ENCODE results near the gene CDH4.

Gene CDH4

GRCh38 chr20:61500791-61501321, 248.8 kb downstream of the CDH4 start:
- DNase-seq (ENCODE audit: low read depth, low spot score), result no peak
- H3K27ac ChIP-seq, result no peak overlapping the region

DNA sequence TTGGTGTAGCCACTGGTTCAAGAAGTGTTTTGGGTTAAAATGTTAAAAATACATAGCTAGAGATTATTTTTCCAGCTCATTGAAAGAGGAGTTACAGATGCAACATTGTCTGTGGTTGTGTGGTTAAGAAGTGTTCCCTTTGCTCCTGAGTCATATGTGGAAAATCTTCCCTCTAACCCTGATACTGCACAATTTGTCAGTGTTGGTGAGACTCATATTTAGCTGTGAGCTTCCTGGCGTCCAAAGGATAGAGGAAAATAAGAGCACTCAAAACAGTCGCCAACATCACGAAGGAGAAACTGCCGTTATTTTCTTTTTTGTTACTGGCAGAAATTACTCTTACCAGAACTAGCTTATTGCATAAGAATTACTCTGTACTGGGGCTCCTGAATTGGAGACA, 250.4 kb downstream of the CDH4 start:
- no peak for DNase-seq (ENCODE audit: low read depth, low spot score)
- H3K27ac ChIP-seq, result no peak overlapping the region

GRCh38 chr20:61503106-61503505, 251.0 kb downstream of the CDH4 start:
- DNase-seq (ENCODE audit: low read depth, low spot score), result no peak
- no peak overlapping the region for H3K27ac ChIP-seq

DNA sequence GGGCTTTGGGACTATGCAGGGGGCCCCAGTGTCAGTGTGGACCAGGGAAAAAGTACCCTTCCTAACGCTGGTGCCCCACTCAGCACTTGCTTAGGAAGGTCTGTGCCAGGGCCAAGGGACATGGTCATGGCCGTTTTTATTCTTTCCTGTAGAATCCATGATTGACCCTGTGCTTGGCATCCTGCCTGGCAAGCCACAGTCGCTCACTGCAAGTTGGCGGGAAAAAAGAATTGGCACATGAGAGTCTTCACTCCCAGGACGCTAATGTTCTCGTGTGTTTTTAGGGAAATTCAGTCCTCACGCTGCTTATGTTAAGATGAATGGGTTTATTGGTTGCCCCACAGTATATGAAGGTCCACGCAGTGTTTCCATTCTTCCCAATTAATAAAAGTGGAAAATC, 253.4 kb downstream of the CDH4 start:
- no peak overlapping the region for H3K27ac ChIP-seq
- no peak for DNase-seq (ENCODE audit: low read depth, low spot score)

DNA sequence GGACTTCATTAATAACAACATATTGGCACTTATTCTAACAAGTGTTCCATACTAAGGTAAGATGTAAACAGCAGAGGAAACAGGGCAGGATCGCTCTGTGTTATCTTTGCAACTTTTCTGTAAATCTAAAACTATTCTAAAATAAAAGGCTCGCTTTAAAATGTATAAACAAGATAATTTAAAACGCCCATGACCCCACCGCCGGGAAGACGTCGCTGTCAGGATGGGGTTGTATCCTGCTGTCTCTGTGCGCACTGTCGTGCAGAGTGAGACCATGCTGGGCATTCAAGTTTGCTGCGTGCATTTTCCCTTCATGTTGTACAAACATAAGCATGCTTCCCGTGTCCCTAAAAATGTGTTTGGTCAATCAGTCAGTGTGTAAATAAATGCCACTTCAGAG, 255.7 kb downstream of the CDH4 start:
- DNase-seq (ENCODE audit: low read depth, low spot score), result no peak
- no peak overlapping the region for H3K27ac ChIP-seq

DNA sequence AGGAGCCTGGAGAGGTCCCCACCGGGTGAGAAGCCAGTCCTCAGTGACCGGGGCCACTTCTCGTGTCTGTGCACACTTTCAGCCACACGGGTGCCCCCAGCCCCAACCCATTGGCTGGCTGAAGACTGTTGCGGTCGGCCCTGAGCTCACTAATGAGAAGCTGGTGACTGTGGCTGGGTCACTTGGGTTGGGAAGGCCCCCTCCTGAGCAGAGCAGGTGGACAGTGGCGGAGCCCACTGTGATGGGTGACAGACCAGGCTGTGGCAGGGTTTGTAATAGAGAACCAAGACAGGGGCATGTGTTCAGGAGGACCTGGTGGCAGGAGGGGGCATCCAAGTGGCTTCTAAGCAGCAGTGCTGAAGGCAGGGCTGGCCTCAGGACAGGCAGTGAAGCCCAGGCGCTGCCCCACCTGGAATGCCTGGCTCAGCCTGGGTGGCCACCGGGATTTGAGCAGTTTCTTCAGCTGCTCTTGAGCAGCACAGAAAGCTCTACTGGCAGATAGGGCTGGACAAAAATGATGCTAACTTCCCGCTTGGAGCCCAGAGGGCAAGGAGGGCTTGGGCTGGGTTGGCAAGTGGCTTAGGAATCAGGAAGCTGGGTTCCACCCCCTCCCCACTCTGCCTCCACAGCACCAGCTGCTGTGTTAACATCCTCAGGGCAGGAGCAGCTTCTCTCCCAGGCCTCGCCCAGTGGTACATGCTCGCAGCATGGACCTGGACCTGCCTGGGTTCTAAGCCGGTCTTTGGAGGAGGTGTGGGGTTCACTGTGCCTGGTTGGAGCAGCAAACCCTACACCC, 256.4 kb downstream of the CDH4 start:
- no peak for DNase-seq (ENCODE audit: low read depth, low spot score)

GRCh38 chr20:61510778-61511330, 258.8 kb downstream of the CDH4 start:
- DNase-seq (ENCODE audit: low read depth, low spot score), result no peak
- H3K27ac ChIP-seq, result no peak overlapping the region

More for the DNA sequence above, 256.4 kb downstream of the CDH4 start:
- no peak overlapping the region for H3K27ac ChIP-seq

DNA sequence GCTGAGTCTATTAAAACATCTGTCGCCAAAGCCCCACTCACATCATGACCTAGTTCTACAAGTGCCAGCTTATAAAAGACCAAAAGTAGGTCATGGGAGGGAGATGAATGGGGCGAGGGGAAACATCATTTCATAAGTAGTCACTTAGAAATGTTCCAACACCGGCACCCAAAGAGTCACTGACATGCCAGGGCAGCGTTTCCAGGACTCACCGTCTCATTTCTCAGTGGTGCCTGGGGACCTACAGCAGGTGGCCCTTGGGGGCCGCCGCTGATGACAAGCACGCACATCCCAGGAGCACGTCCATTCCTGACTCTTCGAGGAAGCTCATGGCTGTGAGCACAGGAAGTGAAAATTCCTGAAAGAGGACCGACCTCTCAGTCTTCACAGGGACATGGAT, 260.4 kb downstream of the CDH4 start:
- no peak for DNase-seq (ENCODE audit: low read depth, low spot score)
- no peak overlapping the region for H3K27ac ChIP-seq

DNA sequence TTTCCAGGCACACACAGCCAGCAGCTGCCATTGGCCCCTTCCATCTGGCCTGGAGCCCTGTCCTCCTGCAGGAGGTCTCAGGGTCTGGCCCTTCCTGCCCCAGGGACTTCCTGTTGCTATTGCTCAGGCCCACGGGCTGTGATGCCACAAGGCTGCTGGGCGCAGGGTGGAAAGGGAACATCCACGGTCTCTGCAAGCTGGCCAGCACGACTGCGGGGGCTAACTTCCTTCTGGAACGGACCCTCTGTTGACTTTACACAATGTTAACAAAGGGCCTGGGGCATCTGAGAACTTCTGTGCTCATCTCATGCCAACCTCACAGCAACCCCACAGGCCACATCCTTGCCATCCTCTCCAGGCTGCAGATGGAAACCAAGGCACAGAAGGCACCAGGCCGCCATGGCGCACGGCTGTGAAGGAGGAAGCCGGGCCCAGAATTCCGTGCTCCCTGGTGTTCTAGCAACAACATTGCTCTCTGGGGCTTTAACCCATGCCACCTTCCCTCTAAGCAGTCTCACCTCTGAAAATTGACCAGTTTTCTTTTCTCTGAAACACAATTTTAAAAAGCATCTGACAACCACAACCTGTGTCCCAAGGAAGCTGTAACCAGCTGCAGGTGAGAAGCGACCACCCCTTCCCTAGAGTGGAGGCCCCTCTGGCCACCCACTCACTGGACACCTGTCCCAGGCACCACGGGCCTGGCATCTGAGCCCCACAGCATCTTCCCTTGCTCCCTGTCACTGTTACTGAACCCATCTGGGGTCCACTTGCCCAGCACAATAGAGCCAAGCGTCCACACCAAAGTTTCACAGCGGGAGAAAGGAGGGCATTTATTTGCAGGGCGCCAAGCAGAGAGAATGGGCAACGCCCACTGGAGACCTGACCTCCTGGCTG, 261.3 kb downstream of the CDH4 start:
- DNase-seq (ENCODE audit: low read depth, low spot score), result no peak
- H3K27ac ChIP-seq, result no peak overlapping the region

DNA sequence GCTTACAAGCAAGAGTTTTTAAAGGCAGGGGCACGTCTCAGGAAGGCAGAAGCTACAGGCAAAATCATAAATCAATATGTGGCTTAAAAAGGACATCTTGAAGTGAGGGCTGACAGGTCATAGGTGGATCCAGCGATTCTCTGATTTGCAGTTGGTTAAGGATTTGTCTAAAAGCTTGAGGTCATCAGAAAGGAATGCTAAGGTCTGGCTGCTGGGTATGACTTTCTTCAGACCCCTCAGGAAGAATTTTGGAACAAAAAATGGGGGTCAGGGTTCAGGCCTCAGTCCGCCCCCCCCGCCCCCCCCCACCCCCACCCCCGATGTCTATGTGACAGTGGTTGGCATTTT, 261.9 kb downstream of the CDH4 start:
- DNase-seq (ENCODE audit: low read depth, low spot score), result no peak
- no peak overlapping the region for H3K27ac ChIP-seq

DNA sequence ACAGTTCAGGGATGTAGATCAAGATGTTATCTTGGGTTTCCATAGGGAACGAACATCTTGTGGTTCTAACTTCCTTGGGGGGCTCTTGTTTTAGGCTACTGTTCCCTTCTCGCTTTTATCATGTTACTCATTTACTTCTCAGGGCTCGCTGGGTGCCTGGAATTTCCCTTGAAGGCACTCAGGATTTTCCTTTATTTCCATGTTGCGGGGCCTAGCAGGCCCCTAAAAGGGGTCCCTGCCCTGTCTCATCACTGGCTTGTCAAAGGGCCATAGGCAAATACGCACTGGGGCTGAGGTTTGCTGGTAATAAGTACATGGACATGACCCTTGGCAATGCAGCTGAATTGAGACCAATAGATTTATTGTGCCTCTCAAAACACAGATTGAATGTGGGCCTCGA, 262.3 kb downstream of the CDH4 start:
- H3K27ac ChIP-seq, result no peak overlapping the region
- no peak for DNase-seq (ENCODE audit: low read depth, low spot score)

DNA sequence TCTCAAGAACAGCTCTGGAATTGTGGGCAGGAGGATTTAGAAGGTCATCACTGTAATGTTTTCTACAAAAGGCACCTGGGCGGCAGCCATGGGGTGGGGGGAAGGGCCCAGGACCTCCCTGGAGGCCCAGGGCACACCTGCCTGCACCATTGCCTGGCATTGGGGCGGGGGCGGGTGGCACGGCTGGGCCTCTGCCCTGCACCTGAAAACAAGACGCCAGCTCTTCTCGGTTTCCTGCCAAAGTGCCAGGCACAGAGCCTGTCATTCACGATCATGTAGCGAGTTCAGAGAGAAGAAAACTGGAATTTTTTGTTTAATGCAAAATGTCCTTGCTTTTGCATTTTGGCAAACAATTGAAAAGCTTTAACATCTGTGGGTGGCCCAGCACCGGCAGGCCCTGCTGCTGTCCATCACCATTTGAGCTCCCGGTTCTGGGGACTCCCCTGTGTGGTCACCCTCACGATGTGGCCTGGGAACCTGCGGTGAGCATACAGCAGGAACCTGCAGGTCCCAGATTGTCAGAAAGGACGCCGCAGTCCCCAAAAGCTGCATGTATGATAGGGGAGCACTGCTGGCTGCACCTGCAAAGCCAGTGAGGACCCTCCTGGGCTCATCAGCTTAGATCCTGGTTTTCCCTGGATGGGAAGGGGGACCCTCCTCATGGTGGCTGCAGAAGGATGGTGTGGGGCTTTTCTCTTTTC, 262.9 kb downstream of the CDH4 start:
- no peak for DNase-seq (ENCODE audit: low read depth, low spot score)
- H3K27ac ChIP-seq, result no peak overlapping the region

- no peak overlapping the region for H3K27ac ChIP-seq
- DNase-seq (ENCODE audit: low read depth, low spot score), result no peak
Measured at GRCh38 chr20:61515922-61516321, 263.9 kb downstream of the CDH4 start.

DNA sequence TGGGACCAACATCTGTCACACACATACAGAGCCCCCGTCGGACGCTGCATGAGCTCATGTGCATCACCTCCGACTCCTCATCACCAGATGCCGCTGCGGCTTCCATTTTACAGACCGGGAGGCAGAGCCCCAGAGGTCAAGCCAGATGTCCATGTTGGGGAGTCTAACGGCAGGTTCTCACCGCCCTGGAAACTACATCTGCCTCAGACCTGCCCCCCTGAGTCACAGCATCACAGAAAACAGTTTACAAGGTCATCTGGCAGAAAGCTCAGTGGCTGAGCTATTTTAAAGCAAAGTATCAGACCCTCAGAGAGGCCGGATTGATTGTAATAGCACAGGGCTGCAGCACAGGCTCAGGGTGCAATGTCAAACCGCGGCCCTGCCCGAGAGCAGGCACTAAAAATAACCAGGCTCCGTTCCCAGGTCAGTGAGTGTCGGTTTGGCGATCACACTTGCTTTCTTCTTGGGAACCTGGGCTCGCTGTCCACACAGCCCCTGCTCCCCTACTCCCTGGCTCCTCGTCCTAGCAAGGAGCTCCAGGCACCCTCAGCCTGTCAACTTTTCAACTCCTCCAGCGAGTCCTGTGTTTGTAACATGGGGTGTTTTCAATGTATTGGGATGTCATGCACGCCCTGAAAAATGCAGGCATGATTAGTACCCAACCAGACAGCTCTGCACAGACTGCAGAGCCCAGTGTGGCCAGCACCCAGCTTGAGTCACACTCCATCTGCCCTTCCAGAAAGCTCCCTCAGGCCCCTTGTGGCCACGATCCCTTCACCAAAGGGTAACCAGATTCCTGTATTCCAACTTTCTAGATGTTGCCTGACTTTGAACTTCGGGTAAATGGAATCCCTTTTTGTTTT, 264.5 kb downstream of the CDH4 start:
- H3K27ac ChIP-seq, result no peak overlapping the region
- DNase-seq (ENCODE audit: low read depth, low spot score), result no peak

DNA sequence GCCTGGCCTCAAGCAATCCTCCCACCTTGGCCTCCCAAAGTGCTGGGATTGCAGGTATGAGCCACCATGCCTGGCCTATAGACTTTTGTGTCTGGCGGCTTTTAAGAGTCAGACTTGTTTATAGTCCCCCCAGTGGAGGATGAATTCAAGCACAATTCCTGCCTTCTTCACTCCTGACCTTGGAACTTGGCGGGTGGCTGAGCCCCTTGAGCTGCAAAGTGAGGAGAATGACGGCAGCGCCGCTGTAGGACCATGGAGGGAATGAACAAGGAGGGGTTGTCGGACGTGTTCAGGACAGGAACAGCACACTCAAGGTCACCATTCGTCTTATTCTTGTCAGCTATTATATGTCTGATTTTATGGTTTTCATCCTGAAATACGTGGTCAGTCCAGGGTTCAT, 265.4 kb downstream of the CDH4 start:
- H3K27ac ChIP-seq, result no peak overlapping the region
- no peak for DNase-seq (ENCODE audit: low read depth, low spot score)

DNA sequence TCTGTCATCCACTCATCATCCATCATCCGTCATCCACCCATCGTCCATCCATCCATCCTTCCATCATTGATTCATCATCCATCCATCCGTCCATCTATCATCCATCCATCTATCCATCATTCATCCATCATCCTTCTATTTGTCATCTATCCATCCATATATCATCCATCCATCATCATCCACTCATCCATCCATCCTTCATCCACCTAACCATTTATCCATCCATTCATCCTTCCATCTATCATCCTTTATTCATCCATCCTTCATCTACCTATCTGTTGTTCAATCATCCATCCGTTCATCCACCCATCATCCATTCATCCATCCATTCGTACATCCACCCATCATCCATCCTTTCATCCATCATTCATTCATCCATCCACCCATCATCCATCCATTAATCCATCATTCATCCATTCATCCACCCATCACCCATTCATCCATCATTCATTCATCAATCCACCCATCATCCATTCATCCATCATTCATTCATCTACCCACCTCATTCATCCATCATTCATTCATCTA, 266.4 kb downstream of the CDH4 start:
- no peak for DNase-seq (ENCODE audit: low read depth, low spot score)
- no peak overlapping the region for H3K27ac ChIP-seq

DNA sequence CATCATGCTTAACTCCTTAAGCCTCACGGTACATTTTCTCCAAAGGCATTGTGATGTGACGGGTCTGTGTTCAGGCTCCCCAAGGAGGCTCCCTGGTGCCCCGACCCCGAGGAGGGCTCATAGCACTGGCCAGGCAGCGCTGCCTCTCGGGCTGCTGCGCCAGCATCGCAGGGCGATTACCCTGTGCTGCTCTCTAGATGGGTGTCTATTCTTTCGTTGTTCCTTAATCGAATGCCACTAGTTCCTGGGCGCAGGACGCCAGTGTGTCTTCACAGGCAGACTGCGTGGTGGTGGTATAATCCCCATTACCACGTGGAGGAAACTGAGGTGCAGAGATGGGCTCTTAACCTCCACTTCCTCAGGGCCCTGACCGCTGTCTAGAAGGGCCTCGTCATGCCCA, 267.4 kb downstream of the CDH4 start:
- no peak overlapping the region for H3K27ac ChIP-seq
- no peak for DNase-seq (ENCODE audit: low read depth, low spot score)

GRCh38 chr20:61520076-61520892, 268.2 kb downstream of the CDH4 start:
- no peak for DNase-seq (ENCODE audit: low read depth, low spot score)
- no peak overlapping the region for H3K27ac ChIP-seq
